Ishikawa (cell line): ENCODE results near the gene UNC5B.

Experiments used
- EGR1 ChIP-seq: IDR thresholded peaks from 2 replicates; pipeline ENCODE4 v1.6.1; 2012
- EP300 ChIP-seq: IDR thresholded peaks from 2 replicates; pipeline ENCODE4 v1.6.1; 2012; ENCODE audit warnings: borderline replicate concordance
- MAX ChIP-seq: IDR thresholded peaks from 2 replicates; pipeline ENCODE4 v1.6.1; 2012
- TAF1 ChIP-seq: IDR thresholded peaks from 2 replicates; pipeline ENCODE4 v1.6.1; 2012; ENCODE audit warnings: low read depth, mild to moderate bottlenecking
- TCF12 ChIP-seq: IDR thresholded peaks from 2 replicates; pipeline ENCODE4 v1.6.1; 2012; ENCODE audit warnings: low read depth
- USF1 ChIP-seq: IDR thresholded peaks from 2 replicates; pipeline ENCODE4 v1.6.1; 2012
- ZBTB7A ChIP-seq: IDR thresholded peaks from 2 replicates; pipeline ENCODE4 v1.6.1; 2012; ENCODE audit warnings: low read depth

GRCh38 chr10:71316786-71317160, 104.4 kb downstream of the UNC5B start:
- TF ChIP-seq TCF12: no peak
- no peak for TF ChIP-seq EP300
- TF ChIP-seq TAF1: no peak
- TF ChIP-seq MAX: no peak
- TF ChIP-seq USF1: no peak
- no peak for TF ChIP-seq ZBTB7A
- TF ChIP-seq EGR1: no peak
